CD4-positive, alpha-beta T cell treated with Interleukin-4 for 4 hours (primary cell): ENCODE results near the gene ENOX1.

Experiments
- DNase-seq: peaks from one replicate; pipeline ENCODE4 v3.0.0-alpha.2; 2020

ENOX1 gene

DNA sequence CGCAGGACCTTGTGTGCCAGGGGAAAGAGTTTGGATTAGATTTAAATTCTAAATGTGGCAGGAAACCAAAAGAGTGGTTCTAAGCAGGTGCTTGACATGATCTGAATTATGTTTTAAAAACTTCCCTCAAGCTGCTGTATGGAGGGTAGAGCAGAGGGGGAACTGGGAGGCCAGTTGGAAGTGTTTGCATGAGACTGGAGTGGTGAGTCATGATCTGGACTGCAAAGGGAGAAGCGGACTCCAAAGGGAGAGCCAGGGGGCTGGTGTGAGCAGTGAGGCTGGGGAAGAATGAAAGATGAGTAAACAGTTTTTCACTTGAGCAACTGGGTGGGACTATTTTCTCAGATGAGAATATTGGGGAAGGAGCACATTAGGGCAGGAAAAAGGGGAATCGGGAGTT lies 557.3 kb downstream of the ENOX1 start:
- DNase-seq: no peak

DNA sequence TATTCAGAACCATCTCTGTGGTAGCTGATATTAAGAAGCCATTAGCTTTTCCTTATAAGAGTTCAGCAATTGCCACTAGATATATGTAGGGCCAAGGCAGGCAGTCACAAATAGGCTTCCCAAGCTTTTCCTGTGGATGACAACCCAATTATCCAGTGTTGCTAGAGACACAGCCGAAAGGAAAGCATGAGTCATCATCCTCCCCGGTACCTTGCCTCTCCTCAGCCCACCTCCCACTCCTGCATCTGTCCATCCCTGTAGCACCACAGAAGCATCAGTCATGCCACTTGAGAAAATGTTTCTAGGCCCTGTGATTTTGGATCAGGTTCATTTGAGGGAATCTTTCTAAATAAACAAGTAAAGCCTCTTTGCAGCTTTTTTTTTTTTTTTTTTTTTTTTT lies 559.1 kb downstream of the ENOX1 start:
- DNase-seq: no peak

DNA sequence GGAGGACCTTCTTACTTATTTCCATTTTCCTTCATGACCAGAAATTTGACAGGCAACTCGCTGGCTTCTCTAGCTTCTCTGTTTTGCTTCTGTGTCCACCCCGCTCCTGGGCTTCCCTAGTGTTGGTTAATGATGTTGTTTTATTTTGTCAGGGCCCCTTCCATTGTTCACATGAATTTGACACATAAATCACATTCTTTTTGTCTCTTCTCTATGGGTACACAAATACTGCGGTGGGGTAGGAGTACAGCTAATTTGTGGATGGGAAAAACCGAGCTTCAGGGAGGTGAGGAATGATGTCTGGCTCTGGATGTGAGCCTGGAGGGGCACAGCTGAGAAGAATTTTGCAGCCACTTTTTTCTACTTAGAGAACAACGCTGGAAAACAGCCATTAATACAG lies 563.6 kb downstream of the ENOX1 start:
- no peak for DNase-seq

DNA sequence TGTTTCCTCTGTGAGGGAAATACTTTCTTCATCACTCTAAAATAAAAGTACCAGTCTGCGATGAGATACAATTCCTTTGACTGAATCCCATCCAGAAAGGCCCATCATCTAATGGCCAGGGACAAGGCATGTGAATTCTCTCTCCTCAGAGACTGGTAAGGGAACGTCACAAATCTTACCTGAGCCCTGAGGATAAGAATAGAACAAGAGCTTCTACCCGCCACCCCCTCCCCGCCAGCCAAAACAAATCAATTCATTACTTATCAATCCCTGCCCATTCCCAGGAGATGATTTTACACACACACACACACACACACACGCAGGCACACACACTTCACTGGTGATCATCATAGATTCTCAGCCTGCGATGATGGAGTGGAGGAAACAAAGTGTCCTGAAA lies 564.7 kb downstream of the ENOX1 start:
- DNase-seq: no peak

DNA sequence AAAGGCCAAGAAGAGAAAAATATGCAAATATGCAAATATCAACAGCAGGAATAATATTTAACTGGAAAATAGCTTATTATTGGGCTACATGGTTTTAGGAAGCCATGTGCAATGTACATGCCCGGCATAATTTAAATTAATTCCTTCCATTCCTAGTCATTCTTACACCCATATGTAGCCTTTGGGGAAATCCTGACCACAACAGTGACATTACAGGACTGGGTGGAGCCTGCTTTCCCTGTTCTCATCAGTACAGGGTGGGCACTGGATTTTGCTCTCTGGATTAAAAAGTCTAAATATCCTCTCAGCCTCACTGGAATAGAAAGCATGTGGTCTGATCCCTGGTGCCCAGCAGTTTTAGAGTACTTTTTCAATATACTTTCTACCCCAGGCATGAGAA lies 565.2 kb downstream of the ENOX1 start:
- DNase-seq: no peak

DNA sequence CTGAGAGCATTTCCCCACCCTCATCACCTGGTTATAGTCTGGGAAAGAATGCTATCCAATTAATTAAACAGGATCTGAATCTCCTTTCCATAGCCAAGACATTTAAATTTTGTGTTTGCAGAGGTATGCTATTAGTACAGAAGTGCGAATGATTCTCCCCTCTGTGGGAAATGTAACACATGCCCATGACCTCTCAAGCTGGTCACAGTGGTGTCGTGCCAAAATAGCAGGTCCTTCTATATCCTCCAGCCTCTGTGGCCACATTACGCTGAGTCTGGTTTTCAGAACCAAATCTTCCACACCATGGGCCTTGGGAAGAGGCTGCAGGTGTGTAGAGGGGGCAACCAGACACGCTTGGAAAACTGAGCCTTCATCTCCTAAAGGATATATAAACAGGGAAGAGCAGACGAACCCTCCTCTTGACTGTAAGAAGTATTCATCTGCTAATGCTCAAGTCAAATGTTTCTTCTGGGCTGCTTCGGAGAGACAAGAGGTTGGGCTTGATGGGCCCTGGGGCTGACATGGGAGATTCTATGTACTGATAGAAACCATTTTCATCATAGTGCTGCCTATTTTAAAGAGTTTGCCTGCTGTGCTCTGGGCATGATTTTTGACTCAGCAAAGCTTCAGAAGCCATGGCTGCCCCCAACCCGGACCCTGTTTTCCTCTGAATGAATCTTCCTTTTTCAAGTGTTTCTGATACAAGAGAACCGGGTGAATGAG lies 565.7 kb downstream of the ENOX1 start:
- no peak for DNase-seq

DNA sequence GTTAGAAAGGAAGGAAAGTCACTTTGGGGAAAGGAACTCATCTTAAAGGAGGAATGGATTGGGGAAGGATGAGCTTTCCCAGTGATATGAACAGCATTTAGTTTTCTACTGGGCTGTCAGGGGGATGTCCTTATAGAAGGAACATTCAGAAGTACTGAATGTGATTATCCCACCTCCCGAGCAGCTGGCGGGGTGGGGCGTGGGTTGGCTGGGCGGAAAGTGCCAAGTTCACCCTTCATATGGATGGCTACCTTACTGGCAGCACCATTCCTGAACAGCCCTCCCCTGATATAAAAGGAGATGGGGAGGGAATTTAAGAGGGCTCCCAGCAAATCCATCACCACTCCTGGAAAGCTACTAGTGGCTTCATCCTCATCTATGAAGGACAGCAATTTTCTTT lies 572.6 kb downstream of the ENOX1 start:
- no peak for DNase-seq

DNA sequence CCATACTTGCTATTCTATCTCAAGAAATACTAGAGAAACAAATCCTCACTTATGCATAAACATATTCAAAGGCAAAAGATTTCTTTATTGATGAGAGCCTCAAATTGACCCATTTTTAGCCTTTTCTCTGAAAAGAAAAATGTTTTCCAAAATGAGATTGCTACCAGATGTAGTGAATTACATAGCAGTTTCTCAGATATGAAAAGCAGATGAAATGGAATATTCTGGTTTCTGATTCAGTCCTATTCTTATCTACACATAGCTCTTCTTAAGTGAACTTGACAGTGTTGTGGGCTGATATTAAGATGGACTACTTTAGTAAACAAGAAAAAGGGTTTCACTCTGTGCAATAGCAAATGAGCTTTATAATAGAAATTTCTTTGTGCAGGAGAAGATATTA lies 579.9 kb downstream of the ENOX1 start:
- DNase-seq: no peak

DNA sequence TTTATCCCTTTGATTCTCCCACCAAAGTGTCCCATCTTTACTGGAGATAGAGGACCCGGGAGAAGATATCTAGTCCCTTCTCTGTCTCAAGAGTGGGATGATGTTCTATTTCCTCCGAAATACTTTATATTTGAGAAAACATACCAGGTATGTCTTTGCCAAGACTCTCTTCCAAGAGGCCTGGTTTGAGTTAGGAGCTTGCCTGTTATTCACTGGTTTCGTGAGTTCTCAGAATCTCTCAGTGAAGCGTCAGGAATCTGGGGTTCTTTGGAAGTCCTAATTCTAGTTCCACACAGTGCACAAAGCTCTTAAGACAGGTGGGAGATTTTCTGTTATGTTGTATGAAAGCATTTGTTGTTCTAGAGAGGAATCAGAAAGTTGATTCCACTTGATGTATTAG lies 581.4 kb downstream of the ENOX1 start:
- no peak for DNase-seq

DNA sequence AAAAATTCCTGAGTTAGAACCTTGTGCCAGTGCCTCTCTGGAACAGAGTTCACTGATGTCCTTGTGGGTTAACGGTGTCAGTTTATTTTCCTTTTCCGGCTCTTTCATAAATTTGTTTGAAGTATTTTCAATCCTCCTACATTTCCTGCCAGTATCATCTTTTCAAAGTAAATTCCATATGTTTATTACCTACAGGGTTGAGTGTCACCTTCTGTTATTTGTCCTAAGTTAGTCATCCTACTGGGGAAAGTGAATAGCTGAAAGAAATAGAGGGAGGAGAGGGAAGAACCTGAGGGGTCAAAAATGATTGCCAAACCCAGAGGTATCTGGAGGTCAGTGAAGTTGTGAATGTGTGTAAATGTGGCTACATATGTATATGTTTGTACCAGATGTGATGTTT lies 582.2 kb downstream of the ENOX1 start:
- DNase-seq: no peak

DNA sequence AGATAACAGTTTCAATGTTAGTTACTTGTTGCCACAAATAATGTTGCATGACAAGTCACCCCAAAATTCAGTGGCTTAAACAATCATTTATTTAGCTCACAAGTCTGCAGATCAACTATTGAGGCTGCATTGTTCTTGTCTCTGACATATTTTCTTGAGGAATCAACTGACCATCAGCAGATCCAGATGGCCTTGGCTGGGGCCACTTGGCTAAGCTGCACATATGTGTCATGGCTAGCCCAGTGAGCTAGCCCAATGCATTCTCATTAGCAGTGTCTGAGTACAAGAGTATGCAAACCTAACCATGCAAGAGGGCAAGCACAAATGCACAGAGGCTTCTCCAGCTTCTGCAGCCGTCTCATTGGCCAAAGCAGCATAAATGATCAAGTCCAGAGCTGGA lies 583.0 kb downstream of the ENOX1 start:
- no peak for DNase-seq

DNA sequence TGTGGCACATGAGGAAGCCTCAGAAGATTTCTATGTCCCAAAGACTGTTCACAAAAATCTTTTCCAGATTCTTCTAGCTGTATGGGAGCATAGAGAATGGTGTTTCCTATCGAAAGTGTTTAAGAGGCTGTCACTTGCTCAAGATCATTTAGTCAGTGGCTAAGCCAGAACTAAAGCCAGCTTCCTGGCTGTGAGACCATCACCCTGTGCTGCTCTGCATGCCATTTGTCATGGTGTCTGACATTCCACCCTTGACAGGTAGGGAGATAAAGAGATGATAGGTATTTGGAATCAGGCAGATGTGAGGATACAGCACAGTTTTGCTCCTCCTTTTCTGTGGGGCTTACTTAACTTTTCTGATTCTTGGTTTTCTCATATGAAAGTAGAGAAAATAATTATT lies 586.0 kb downstream of the ENOX1 start:
- DNase-seq: no peak

DNA sequence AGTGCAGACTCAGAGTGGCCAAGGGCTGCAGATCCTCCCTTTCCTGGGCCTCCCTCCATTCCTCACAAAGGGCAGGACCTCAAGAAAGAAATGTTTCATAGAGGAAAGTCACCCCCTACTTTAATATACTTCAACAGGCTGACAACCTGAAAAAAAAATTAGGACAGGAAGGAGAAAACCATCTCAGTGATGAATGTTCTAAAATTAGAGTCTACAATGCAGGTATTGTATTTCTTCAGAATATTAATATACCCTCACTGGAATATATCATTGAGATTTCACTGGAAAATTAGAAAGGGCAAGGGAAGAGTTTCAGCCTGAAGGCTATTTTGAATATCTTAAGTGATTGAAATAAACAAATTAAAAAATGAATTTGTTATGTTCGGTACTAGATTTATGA lies 586.5 kb downstream of the ENOX1 start:
- no peak for DNase-seq

DNA sequence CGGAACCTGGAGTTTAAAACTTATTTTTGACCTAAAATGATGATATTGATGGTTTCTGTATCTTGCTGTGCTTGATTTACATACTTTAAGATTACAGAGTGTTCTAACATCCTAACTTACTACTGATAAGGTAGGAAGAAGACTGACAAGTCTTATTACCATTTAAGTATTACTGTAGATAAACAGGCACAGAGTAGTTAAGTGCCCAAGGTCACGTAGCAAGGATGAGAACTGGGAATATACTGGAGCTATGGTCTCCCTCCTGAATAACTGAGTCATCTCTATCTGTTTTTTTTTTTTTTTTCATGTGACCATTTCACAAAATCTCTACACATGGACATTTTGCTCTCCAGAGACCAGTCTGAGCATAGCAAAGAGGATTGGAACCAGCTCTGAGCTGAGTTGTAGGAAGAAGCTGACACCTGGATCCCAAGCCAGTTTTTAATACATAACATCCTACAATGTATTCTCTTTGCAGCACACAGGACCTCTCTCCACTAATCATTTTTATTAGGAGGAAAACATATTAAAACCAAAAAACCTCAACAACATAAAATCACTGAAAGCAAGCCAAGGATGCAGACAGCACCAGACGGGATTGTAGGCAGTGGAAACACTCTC lies 589.9 kb downstream of the ENOX1 start:
- DNase-seq: no peak

DNA sequence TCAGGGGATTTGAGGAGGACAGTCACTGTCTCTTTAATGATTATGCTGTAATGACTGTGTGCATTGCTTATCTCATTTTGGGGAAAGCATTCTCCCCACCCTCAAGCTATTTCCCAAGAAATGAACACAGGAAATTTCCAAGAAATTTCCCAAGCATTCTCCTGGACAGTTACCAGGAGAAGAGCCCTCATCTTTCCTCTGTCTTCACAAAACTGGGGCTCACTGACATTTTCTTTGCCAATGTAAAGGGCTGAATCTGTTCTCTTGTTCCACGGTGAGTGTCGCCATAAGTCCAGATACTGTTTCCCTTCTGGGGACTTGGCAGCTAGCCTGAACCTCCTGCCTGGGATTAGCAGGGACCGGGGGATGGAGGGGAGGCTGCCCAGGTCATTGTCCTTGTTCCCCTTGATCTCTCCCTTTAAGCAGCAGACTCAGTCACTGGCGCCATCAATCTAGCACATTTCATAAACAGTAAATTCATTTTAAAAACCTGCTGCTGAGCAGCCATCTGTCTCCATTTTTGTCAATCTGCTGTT lies 590.6 kb downstream of the ENOX1 start:
- no peak for DNase-seq

DNA sequence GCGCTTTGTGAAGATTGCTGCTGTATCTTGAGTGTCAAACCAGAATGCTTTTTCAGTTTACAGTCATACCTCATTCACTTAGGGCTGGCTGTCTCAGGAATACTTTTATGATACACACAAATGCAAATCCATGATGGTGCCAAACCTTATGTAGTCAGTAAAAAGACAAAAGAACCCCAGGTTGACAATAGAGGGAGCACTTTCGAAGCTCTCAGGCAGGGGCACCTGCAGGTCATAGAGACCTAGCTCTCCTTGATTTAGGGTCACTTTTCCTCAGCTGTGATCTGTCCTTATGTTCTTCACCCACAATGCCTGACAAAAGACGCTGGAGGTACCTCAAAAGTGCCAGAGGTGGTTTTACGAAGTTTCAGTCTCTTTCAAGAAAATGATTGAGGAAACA lies 591.2 kb downstream of the ENOX1 start:
- no peak for DNase-seq

DNA sequence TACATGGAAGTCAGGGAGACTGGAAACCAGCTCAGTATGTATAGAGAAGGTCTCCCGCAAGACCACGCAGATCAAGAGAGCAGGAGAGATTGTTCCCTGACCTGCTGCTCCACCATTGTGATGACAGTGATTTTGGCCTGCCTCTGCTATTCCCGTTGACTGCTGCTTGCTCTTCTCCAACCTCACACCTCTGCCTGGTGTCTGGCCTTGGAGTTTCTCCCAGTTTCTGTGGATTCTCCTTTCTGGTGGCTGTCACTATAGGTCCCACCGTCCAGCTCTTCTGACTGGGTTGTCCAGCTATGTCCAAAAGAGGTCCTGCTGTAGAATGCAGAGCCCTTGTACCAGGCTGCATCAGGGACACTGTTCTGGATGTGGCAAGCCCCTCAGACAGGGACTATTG lies 591.7 kb downstream of the ENOX1 start:
- no peak for DNase-seq

DNA sequence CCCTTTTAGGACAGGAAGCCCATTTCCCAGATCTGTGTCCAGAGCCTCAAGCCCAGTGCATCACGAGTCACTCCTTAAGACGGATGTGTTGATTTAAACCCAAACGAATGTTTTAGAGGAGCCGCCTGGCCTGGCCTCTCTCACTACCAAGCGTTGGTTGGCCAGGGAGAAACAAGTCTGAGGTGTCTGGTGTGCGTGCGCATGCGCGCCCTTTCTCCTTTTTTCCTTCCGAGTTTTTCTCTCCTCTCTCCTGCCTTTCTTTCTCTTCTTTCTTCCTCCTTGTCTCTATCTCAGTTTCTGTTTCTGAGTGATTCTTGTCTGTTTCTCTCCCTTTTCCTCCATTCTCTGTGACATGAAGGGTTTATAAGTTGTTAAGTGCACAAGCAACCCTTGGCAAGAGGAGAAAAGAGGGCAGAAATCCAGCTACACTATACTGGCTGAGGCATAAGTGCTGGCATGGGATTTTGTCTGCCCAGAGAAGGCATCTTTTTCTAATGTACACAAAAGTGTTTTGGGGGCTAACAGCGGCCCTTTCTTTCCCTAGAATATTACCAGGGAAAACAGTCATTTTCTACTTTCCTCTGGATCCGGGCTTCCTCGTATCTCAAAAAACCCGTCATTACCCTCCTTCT lies 592.9 kb downstream of the ENOX1 start:
- no peak for DNase-seq

DNA sequence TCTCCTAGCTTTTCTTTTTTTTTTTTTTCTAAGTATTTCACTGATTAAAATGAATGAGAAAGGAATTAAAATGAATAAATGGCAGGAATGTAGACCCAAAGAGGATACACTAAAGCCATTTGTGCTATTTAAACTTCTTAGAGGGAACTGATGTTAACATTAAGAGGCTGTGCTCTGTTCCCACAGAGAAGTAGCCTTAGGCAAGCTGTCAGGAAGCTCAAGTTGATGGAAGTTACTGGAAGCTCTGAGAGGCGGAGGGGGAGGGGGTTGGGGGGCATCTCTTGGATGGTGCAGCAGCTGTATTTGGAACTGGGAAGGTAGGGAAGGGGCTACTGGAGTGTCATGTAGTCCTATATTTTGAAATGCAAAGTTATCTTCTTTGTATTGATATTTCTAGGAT lies 595.2 kb downstream of the ENOX1 start:
- DNase-seq: no peak

DNA sequence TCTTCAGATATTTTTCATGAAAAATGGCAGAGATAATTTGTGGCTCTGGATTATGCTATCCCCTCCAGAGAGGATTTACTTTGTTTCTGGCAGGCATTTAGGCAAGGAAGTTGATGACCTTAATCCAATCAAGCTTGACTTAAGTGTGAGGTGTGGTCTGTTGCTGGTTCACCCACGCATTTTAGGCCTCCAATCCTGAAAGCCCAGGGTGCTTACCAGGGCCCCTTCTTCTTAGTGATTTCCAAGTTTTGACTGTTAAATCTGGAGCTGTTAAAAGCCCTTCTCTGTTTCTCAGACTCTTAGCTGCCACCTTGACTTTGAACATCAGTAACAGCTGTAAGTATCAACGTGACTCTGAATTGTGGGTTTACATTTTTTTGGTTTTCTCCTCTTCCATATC lies 601.5 kb downstream of the ENOX1 start:
- no peak for DNase-seq

DNA sequence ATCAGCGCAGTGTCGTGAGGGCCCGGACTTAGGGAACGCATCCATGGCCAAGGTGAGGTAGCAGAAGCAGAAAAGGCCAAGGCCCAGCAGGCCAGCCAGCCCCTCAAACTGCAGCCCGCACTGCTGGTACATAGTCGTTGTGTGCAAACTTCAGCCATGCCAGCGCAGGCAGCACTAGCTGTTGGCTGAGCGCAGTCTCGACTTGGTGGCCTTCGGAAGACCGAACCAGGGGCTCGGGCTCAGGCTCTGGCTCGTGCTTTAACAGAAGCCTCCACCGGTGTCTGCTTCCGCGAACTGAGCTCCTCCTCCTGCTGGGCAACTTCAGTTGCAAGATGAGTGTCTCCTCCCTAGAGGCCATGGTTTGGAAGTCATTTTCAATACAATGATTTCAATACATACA lies 605.9 kb downstream of the ENOX1 start:
- DNase-seq: no peak

DNA sequence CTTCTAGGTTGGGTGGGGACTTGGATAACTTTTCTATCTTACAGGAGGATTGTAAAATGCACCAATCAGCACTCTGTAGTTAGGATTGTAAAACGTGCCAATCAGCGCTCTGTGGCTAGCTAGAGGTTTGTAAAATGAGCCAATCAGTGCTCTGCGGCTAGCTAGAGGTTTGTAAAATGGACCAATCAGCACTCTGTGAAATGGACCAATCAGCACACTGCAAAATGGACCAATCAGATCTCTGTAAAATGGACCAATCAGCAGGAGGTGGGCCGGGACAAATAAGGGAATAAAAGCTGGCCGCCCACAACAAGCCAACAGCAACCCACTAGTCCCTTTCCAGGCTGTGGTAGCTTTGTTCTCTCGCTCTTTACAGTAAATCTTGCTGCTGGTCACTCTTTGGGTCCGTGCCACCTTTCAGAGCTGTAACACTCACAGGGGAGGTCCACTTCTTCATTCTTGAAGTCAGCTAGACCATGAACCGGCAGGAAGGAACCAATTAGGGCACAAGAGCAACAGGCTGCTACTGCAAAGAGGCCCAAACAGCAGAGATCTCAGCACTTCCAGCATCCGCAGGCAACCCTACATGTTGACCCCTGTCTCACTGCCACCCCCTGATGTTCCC lies 606.6 kb downstream of the ENOX1 start:
- DNase-seq: no peak

DNA sequence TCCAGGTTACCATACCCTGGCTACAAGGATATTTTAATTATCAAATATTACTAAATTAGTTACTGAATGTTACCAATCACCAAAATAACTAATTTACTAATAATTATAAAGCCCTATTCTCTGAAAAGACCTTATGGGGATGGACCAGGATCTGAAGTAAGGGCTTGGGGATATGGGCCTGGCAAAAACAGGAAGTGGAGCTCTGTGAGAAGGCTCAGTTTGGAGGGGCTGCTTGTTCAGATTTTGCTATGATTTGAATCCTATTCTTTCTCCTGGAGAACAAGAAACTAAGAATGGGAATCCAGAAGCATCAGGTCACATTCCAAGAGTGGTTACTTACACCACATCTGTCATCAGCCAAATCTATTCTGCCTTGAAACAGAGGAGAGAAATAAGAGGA lies 615.3 kb downstream of the ENOX1 start:
- no peak for DNase-seq

DNA sequence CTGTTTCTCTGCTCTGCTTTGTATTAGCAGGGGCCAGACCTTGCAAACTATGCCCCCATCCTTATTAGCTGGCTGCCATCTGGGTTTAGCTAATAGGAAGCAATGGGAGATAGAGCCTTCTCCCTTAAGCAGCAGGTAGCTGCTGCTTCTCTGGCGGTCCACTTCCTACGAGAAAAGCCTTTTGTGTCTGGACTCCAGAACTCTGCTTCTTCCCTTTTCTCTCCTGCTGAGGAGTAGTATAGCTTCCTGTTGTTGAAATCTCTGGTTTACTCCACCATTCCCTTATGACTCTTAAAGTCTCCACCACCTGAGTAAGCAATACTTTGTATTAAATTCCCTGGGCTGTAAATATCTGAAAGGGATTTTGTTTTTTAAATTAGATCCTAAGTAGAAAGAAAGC lies 616.3 kb downstream of the ENOX1 start:
- no peak for DNase-seq
